H9 (cell line): ENCODE data around the gene APOBEC2. TPM values are rescaled to one million over a fixed set of nuclear protein-coding genes. Genes with fewer than 3 reads are reported as not detected.

Experiments used
- DNase-seq: peaks from one replicate; pipeline ENCODE4 v3.0.0-alpha.2; 2017
- H2AFZ ChIP-seq: one replicate; pipeline ENCODE4 v1.6.1; 2013; ENCODE audit warnings: mild to moderate bottlenecking, low read length, control low read depth, moderate library complexity
- H2AK5ac ChIP-seq: 2 replicates; pipeline ENCODE4 v1.6.1; 2013; ENCODE audit warnings: low read length, control low read depth, mixed read lengths; ENCODE audit not compliant: insufficient read length
- H2BK120ac ChIP-seq: one replicate; pipeline ENCODE4 v1.6.1; 2013; ENCODE audit warnings: low read depth, mild to moderate bottlenecking, low read length, control low read depth, inconsistent platforms; ENCODE audit not compliant: poor library complexity, severe bottlenecking
- H2BK12ac ChIP-seq: 2 replicates; pipeline ENCODE4 v1.6.1; 2013; ENCODE audit warnings: low read length, control low read depth, mixed read lengths, low read depth; ENCODE audit not compliant: insufficient read length
- H2BK15ac ChIP-seq: 2 replicates; pipeline ENCODE4 v1.6.1; 2013; ENCODE audit warnings: low read depth, low read length, control low read depth
- H2BK20ac ChIP-seq: one replicate; pipeline ENCODE4 v1.6.1; 2013; ENCODE audit warnings: low read depth, mild to moderate bottlenecking, low read length, control low read depth, inconsistent platforms; ENCODE audit not compliant: poor library complexity, severe bottlenecking
- H2BK5ac ChIP-seq: 2 replicates; pipeline ENCODE4 v1.6.1; 2013; ENCODE audit warnings: low read length, control low read depth, mixed read lengths; ENCODE audit not compliant: insufficient read length
- H3K14ac ChIP-seq: 2 replicates; pipeline ENCODE4 v1.6.1; 2013; ENCODE audit warnings: low read length, control low read depth; ENCODE audit not compliant: insufficient read depth
- H3K18ac ChIP-seq: 2 replicates; pipeline ENCODE4 v1.6.1; 2013; ENCODE audit warnings: low read depth, mild to moderate bottlenecking, mixed read lengths, low read length, control low read depth; ENCODE audit not compliant: insufficient read length
- H3K23ac ChIP-seq: 2 replicates; pipeline ENCODE4 v1.6.1; 2013; ENCODE audit warnings: low read length, control low read depth, mixed read lengths, low read depth; ENCODE audit not compliant: insufficient read length
- H3K23me2 ChIP-seq: 2 replicates; pipeline ENCODE4 v1.6.1; 2013; ENCODE audit warnings: low read depth, mild to moderate bottlenecking, mixed read lengths, low read length, control low read depth; ENCODE audit not compliant: insufficient read length, poor library complexity, severe bottlenecking
- H3K27ac ChIP-seq: 2 replicates; pipeline ENCODE4 v1.5.1; 2013; ENCODE audit warnings: low read length, control low read depth, mixed read lengths, low read depth; ENCODE audit not compliant: insufficient read length
- H3K27me3 ChIP-seq: 2 replicates; pipeline ENCODE4 v1.6.1; 2013; ENCODE audit warnings: low read length, control low read depth, inconsistent platforms; ENCODE audit not compliant: insufficient read depth
- H3K4ac ChIP-seq: 2 replicates; pipeline ENCODE4 v1.6.1; 2013; ENCODE audit warnings: low read depth, mild to moderate bottlenecking, control low read depth, inconsistent platforms, low read length, moderate library complexity
- H3K4me1 ChIP-seq: 2 replicates; pipeline ENCODE4 v1.6.1; 2013; ENCODE audit warnings: low read length, control low read depth, inconsistent platforms; ENCODE audit not compliant: insufficient read depth
- H3K4me2 ChIP-seq: 2 replicates; pipeline ENCODE4 v1.6.1; 2013; ENCODE audit warnings: low read length, control low read depth, mixed read lengths; ENCODE audit not compliant: insufficient read length, insufficient read depth
- H3K56ac ChIP-seq: 2 replicates; pipeline ENCODE4 v1.6.1; 2013; ENCODE audit warnings: low read depth, mild to moderate bottlenecking, mixed read lengths, low read length, control low read depth; ENCODE audit not compliant: insufficient read length
- H3K79me1 ChIP-seq: 2 replicates; pipeline ENCODE4 v1.6.1; 2013; ENCODE audit warnings: low read depth, mild to moderate bottlenecking, moderate library complexity, low read length, control low read depth, inconsistent platforms; ENCODE audit not compliant: insufficient read depth, poor library complexity, severe bottlenecking
- H3K79me2 ChIP-seq: 2 replicates; pipeline ENCODE4 v1.6.1; 2013; ENCODE audit warnings: low read length, control low read depth, inconsistent platforms; ENCODE audit not compliant: insufficient read depth
- H3K9ac ChIP-seq: 2 replicates; pipeline ENCODE4 v1.6.1; 2013; ENCODE audit warnings: low read length, control low read depth, mixed read lengths; ENCODE audit not compliant: insufficient read length; ENCODE audit errors: extremely low read depth
- H3K9me3 ChIP-seq: one replicate; pipeline ENCODE4 v1.6.1; 2013; ENCODE audit warnings: low read depth, low read length, inconsistent platforms; ENCODE audit not compliant: control insufficient read depth
- H3T11ph ChIP-seq: one replicate; pipeline ENCODE4 v1.6.1; 2013; ENCODE audit warnings: mild to moderate bottlenecking, low read length, control low read depth, inconsistent platforms
- H4K20me1 ChIP-seq: one replicate; pipeline ENCODE4 v1.6.1; 2013; ENCODE audit not compliant: control insufficient read depth, insufficient read length, insufficient read depth
- H4K5ac ChIP-seq: 2 replicates; pipeline ENCODE4 v1.6.1; 2013; ENCODE audit warnings: low read depth, mild to moderate bottlenecking, mixed read lengths, low read length, control low read depth; ENCODE audit not compliant: insufficient read length
- H4K8ac ChIP-seq: replicated peaks from 2 replicates; pipeline ENCODE4 v1.6.1; 2013; ENCODE audit warnings: low read length, control low read depth, mixed read lengths, low read depth; ENCODE audit not compliant: insufficient read length
- H4K91ac ChIP-seq: 2 replicates; pipeline ENCODE4 v1.6.1; 2013; ENCODE audit warnings: low read depth, mild to moderate bottlenecking, moderate library complexity, mixed read lengths, low read length, control low read depth; ENCODE audit not compliant: insufficient read length
- H3K27ac Mint-ChIP-seq, 3 experiments: 2 replicates in 2 of 3; 3 replicates in 1 of 3; pipeline ENCODE4 v1.8.0; 2020 to 2021; ENCODE audit warnings: mixed read lengths in 3 of 3, mild to moderate bottlenecking in 1 of 3, moderate library complexity in 1 of 3
- H3K27me3 Mint-ChIP-seq: 2 replicates; pipeline ENCODE4 v1.8.0; 2021; ENCODE audit warnings: low read depth, mild to moderate bottlenecking, moderate library complexity, mixed read lengths
- H3K36me3 Mint-ChIP-seq, 3 experiments: 2 replicates in 2 of 3; 3 replicates in 1 of 3; pipeline ENCODE4 v1.8.0; 2020 to 2021; ENCODE audit warnings: low read depth in 3 of 3, mixed read lengths in 3 of 3; ENCODE audit not compliant: insufficient read depth in 1 of 3
- H3K4me1 Mint-ChIP-seq, 2 experiments: 2 replicates each; pipeline ENCODE4 v1.8.0; 2020; ENCODE audit warnings: mixed read lengths in 2 of 2
- H3K4me3 Mint-ChIP-seq, 2 experiments: 2 replicates in 1 of 2; 3 replicates in 1 of 2; pipeline ENCODE4 v1.8.0; 2020 to 2021; ENCODE audit warnings: mild to moderate bottlenecking in 2 of 2, mixed read lengths in 2 of 2, moderate library complexity in 1 of 2
- H3K9me3 Mint-ChIP-seq, 2 experiments: 2 replicates in 1 of 2; 3 replicates in 1 of 2; pipeline ENCODE4 v1.8.0; 2020; ENCODE audit warnings: mild to moderate bottlenecking in 2 of 2, mixed read lengths in 2 of 2, moderate library complexity in 1 of 2
- CTCF ChIP-seq: fragments of 200-600 bp; sonication (generic); conservative IDR thresholded peaks from 3 replicates; pipeline ENCODE4 v1.8.0; 2021; ENCODE audit warnings: antibody characterized with exemption, mild to moderate bottlenecking
- WGBS: extraction: QIAGEN DNeasy Blood & Tissue Kit; methylation state at CpG from one replicate; pipeline ENCODE4 v1.1.7; 2013; ENCODE audit warnings: missing lambda C conversion rate, low lambda C conversion rate, mixed read lengths; ENCODE audit not compliant: insufficient read length; ENCODE audit errors: extremely low coverage; 5-methylcytosine and 5-hydroxymethylcytosine counted together
- total RNA-seq: library from RNA; stranded (reverse); gene quantifications from 2 replicates; pipeline ENCODE4 v1.2.1, GENCODE V29; 2021

The APOBEC2 gene
- total RNA-seq, 1 experiment from 2014 or later, result not detected

- Histone ChIP-seq H4K91ac (no peak overlapping the region), H2AK5ac (no peak overlapping the region), H3K9me3 (no peaks in the 10 kb centered on the region), H3K4ac (no peak overlapping the region), H3K56ac (no peak overlapping the region), H2AFZ (no peak overlapping the region), H4K8ac (no peak overlapping the region), H2BK15ac (no peak overlapping the region), H3K18ac (no peak overlapping the region), H3K14ac (no peak overlapping the region), H3K9ac (no peak overlapping the region), H3K23me2 (no peaks in the 10 kb centered on the region), H2BK5ac (no peak overlapping the region), H3K27ac (no peak overlapping the region), H4K20me1 (no peaks in the 10 kb centered on the region), H3T11ph (no peak overlapping the region), H2BK12ac (no peak overlapping the region), H3K27me3 (no peaks in the 10 kb centered on the region), H3K4me1 (peaks cover 3% of the 10 kb centered on the region; the same call in 1 of the 2 replicates), H3K23ac (no peak overlapping the region), H3K4me2 (no peak overlapping the region), H2BK120ac (no peak overlapping the region), H3K79me1 (no peaks in the 10 kb centered on the region), H2BK20ac (no peak overlapping the region), H4K5ac (no peak overlapping the region), H3K79me2 (no peaks in the 10 kb centered on the region)
- Mint-ChIP-seq H3K27ac (no peak overlapping the region), H3K27me3 (no peaks in the 10 kb centered on the region; the same call in 1 of the 2 replicates), H3K4me1 (peaks cover 6 to 15% of the 10 kb centered on the region in 2 experiments; a peak in 3 of 4 replicates), H3K9me3 (no peaks in the 10 kb centered on the region), H3K4me3 (no peak overlapping the region), H3K36me3 (no peaks in the 10 kb centered on the region; a peak in 1 of 7 replicates)
- no peak for DNase-seq
- no peak for TF ChIP-seq CTCF
- no CpG with 5 or more reads among the region's 5 CpGs for WGBS
Measured at GRCh38 chr6:41045664-41046063, 7.3 kb upstream of the APOBEC2 start.
